GM10266 (cell line): ENCODE results near the gene LPAR5.
A peak's percentile ranks its signal among the peaks of the same experiment; 100 is the strongest.

ENCODE experiments used
- DNase-seq: peaks from one replicate; pipeline ENCODE4 v3.0.0; 2012; ENCODE audit errors: extremely low spot score
- CTCF ChIP-seq: IDR thresholded peaks from 2 replicates; pipeline ENCODE4 v1.5.1; 2012; ENCODE audit warnings: mild to moderate bottlenecking, low read depth; ENCODE audit not compliant: control insufficient read depth, insufficient read depth; ENCODE audit errors: missing control alignments

LPAR5 gene

GRCh38 chr12:6584293-6584692 lies 51.5 kb downstream of the LPAR5 start:
- no peak for DNase-seq

GRCh38 chr12:6582959-6583358 lies 52.8 kb downstream of the LPAR5 start:
- DNase-seq, result no peak
- no peak for TF ChIP-seq CTCF

More at GRCh38 chr12:6584293-6584692, 51.5 kb downstream of the LPAR5 start:
- TF ChIP-seq CTCF, result no peak

- DNase-seq, result no peak
- no peak for TF ChIP-seq CTCF
These were observed 53.6 kb downstream of the LPAR5 start for GRCh38 chr12:6582196-6582595.

GRCh38 chr12:6575648-6576047 lies 60.1 kb downstream of the LPAR5 start:
- TF ChIP-seq CTCF, result no peak
- DNase-seq, result no peak

- no peak for DNase-seq
- TF ChIP-seq CTCF, result no peak
These were observed 61.0 kb downstream of the LPAR5 start for GRCh38 chr12:6574576-6575295.

- DNase-seq, result no peak
- TF ChIP-seq CTCF, result no peak
These were observed 62.8 kb downstream of the LPAR5 start for GRCh38 chr12:6573001-6573400.

- peak; percentile 49 for DNase-seq
- TF ChIP-seq CTCF, result peak; percentile 69
These were observed 65.4 kb downstream of the LPAR5 start for GRCh38 chr12:6570264-6570887.
